WTC11 (cell line): Measurements from ENCODE around the gene TEKTIP1. TPM values are rescaled to one million over a fixed set of nuclear protein-coding genes. Genes with fewer than 3 reads are reported as not detected.

ENCODE experiments used
- ATAC-seq: fragments of 200-7000 bp; cut with Tn5 transposase; 2 replicates; pipeline ENCODE4 v1.10.0; 2021; ENCODE audit warnings: mild to moderate bottlenecking, moderate library complexity
- CTCF ChIA-PET: fragments of 300-600 bp; sonication (Branson Sonifier 250); formaldehyde crosslinking; loops from one replicate; lab custom pipeline; 2021; ENCODE audit warnings: antibody characterized with exemption; lab: Charles Lee
- POLR2A ChIA-PET: fragments of 350-600 bp; sonication (Branson Sonifier 250); formaldehyde crosslinking; loops from one replicate; lab custom pipeline; 2021; ENCODE audit warnings: antibody characterized with exemption; lab: Charles Lee
- DNase-seq: peaks from one replicate; pipeline ENCODE4 v3.0.0; 2021; ENCODE audit warnings: low spot score
- H3K27ac Mint-ChIP-seq: 2 replicates; pipeline ENCODE4 v1.8.0; 2021; ENCODE audit warnings: mixed read lengths
- H3K27me3 Mint-ChIP-seq: 2 replicates; pipeline ENCODE4 v1.8.0; 2021; ENCODE audit warnings: low read depth, mild to moderate bottlenecking, moderate library complexity, mixed read lengths
- H3K36me3 Mint-ChIP-seq: 2 replicates; pipeline ENCODE4 v1.8.0; 2021; ENCODE audit warnings: mixed read lengths
- H3K4me1 Mint-ChIP-seq: 2 replicates; pipeline ENCODE4 v1.8.0; 2022; ENCODE audit warnings: mixed read lengths
- H3K4me3 Mint-ChIP-seq: 2 replicates; pipeline ENCODE4 v1.8.0; 2021; ENCODE audit warnings: mild to moderate bottlenecking, moderate library complexity, mixed read lengths
- H3K9me3 Mint-ChIP-seq: 2 replicates; pipeline ENCODE4 v1.8.0; 2021; ENCODE audit warnings: mixed read lengths
- CREB1 ChIP-seq: sonication (generic); formaldehyde crosslinking; IDR thresholded peaks from 2 replicates; pipeline ENCODE4 v1.8.0; 2023; ENCODE audit warnings: mild to moderate bottlenecking, missing genetic modification reagents
- ESRRA ChIP-seq: sonication (generic); formaldehyde crosslinking; IDR thresholded peaks from 2 replicates; pipeline ENCODE4 v1.8.1; 2022; ENCODE audit warnings: mild to moderate bottlenecking, missing genetic modification reagents, borderline replicate concordance
- FOXK1 ChIP-seq: sonication (generic); formaldehyde crosslinking; IDR thresholded peaks from 2 replicates; pipeline ENCODE4 v1.8.0; 2022; ENCODE audit warnings: mild to moderate bottlenecking, moderate library complexity, missing genetic modification reagents
- FOXP1 ChIP-seq: sonication (generic); formaldehyde crosslinking; IDR thresholded peaks from 2 replicates; pipeline ENCODE4 v1.8.0; 2022; ENCODE audit warnings: missing genetic modification reagents, mild to moderate bottlenecking, moderate library complexity, borderline replicate concordance
- GABPB1 ChIP-seq: sonication (generic); formaldehyde crosslinking; IDR thresholded peaks from 2 replicates; pipeline ENCODE4 v1.8.1; 2023; ENCODE audit warnings: mild to moderate bottlenecking, missing genetic modification reagents
- GTF2I ChIP-seq: fragments of 250-450 bp; sonication (Bioruptor Pico); conservative IDR thresholded peaks from 2 replicates; pipeline ENCODE4 v1.4.0; 2021; ENCODE audit warnings: mild to moderate bottlenecking
- HMGA2 ChIP-seq: fragments of 250-450 bp; sonication (Bioruptor Pico); IDR thresholded peaks from 2 replicates; pipeline ENCODE4 v1.4.0; 2021; ENCODE audit warnings: mild to moderate bottlenecking, moderate library complexity
- NFE2L1 ChIP-seq: sonication (generic); formaldehyde crosslinking; IDR thresholded peaks from 2 replicates; pipeline ENCODE4 v1.8.1; 2023; ENCODE audit warnings: missing genetic modification reagents
- RORB ChIP-seq: fragments of 250-450 bp; sonication (Bioruptor Pico); IDR thresholded peaks from 2 replicates; pipeline ENCODE4 v1.9.0; 2021; ENCODE audit warnings: mild to moderate bottlenecking
- TCF7 ChIP-seq: sonication (generic); formaldehyde crosslinking; IDR thresholded peaks from 2 replicates; pipeline ENCODE4 v1.8.0; 2022; ENCODE audit warnings: mild to moderate bottlenecking, low read depth, missing genetic modification reagents, moderate library complexity
- TEAD1 ChIP-seq: sonication (generic); formaldehyde crosslinking; IDR thresholded peaks from 2 replicates; pipeline ENCODE4 v1.8.0; 2022; ENCODE audit warnings: mild to moderate bottlenecking, missing genetic modification reagents
- TP53 ChIP-seq: sonication (generic); formaldehyde crosslinking; IDR thresholded peaks from 2 replicates; pipeline ENCODE4 v1.8.1; 2023; ENCODE audit warnings: mild to moderate bottlenecking, missing genetic modification reagents
- ZBTB21 ChIP-seq: sonication (generic); formaldehyde crosslinking; IDR thresholded peaks from 2 replicates; pipeline ENCODE4 v1.8.1; 2023; ENCODE audit warnings: mild to moderate bottlenecking, missing genetic modification reagents, borderline replicate concordance
- ZNF232 ChIP-seq: sonication (generic); formaldehyde crosslinking; IDR thresholded peaks from 2 replicates; pipeline ENCODE4 v1.8.0; 2022; ENCODE audit warnings: mild to moderate bottlenecking, missing genetic modification reagents
- ZNF416 ChIP-seq: fragments of 250-450 bp; sonication (Bioruptor Pico); IDR thresholded peaks from 2 replicates; pipeline ENCODE4 v1.9.0; 2021; ENCODE audit warnings: mild to moderate bottlenecking, inconsistent platforms
- total RNA-seq: library from RNA; stranded (reverse); gene quantifications from 3 replicates; pipeline ENCODE4 v1.2.3, GENCODE V29; 2021
- TF ChIP-seq, protein P1 (sequence below): sonication (generic); formaldehyde crosslinking; IDR thresholded peaks from 2 replicates; pipeline ENCODE4 v1.8.1; 2023; ENCODE audit warnings: mild to moderate bottlenecking, missing genetic modification reagents, moderate library complexity
- TF ChIP-seq, protein P2 (sequence below): fragments of 250-450 bp; sonication (Bioruptor Pico); IDR thresholded peaks from 2 replicates; pipeline ENCODE4 v1.9.0; 2021; ENCODE audit warnings: mild to moderate bottlenecking
- TF ChIP-seq, protein P3 (sequence below): sonication (generic); formaldehyde crosslinking; IDR thresholded peaks from 2 replicates; pipeline ENCODE4 v1.8.0; 2022; ENCODE audit warnings: missing genetic modification reagents
- TF ChIP-seq, protein P4 (sequence below): sonication (generic); formaldehyde crosslinking; IDR thresholded peaks from 2 replicates; pipeline ENCODE4 v1.8.1; 2023; ENCODE audit warnings: mild to moderate bottlenecking, missing genetic modification reagents

Gene TEKTIP1
- total RNA-seq, 1 experiment from 2014 or later, result 6.3 TPM

DNA sequence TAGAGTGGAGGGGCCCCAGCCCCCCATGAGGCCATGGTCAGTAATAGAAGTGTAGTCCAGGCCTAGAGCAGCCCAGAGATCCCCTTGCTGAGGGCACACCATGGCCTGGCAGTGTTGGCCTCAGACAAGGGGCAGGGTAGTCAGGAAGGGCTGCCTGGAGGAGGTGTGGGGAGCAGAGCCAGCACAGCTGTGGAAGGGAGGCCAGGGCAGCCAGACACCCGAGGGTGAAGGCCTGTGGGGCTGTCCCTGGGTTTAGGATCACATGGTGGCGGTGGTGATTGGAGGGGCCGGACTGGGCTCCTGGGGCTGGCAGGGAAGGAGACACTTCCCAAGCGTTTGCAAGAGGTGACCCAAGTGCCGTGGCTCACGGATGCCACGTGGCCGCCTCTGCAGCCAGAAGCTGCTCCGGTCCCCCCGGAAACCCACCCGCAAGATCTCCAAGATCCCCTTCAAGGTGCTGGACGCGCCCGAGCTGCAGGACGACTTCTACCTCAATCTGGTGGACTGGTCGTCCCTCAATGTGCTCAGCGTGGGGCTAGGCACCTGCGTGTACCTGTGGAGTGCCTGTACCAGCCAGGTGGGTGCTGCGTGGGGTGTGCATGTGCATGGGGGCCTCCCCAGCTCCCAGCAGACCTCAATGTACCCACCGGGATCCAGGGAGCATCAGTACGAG, 11.6 kb upstream of the TEKTIP1 start:
- H3K27ac Mint-ChIP-seq, result no peak overlapping the region
- no peaks in the 10 kb centered on the region for H3K27me3 Mint-ChIP-seq
- ChIA-PET CTCF (interaction anchor here (0.5 to 2.3 kb wide), 19 partner anchors 11 to 1388 kb away, joined by 3 to 31 read pairs (median 4); partner anchors contain the start of gene TEKTIP1), POLR2A (no interaction called here)
- no peaks in the 10 kb centered on the region for H3K4me1 Mint-ChIP-seq
- ATAC-seq, result no peak
- no peak for DNase-seq
- no peak overlapping the region for H3K4me3 Mint-ChIP-seq
- peaks cover 13% of the 10 kb centered on the region for H3K36me3 Mint-ChIP-seq
- H3K9me3 Mint-ChIP-seq, result no peaks in the 10 kb centered on the region
- TF ChIP-seq, protein P1, sequence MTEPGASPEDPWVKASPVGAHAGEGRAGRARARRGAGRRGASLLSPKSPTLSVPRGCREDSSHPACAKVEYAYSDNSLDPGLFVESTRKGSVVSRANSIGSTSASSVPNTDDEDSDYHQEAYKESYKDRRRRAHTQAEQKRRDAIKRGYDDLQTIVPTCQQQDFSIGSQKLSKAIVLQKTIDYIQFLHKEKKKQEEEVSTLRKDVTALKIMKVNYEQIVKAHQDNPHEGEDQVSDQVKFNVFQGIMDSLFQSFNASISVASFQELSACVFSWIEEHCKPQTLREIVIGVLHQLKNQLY (CRISPR knock-in tag), result no peak
- no peak for TF ChIP-seq TEAD1 (CRISPR knock-in tag)
- TF ChIP-seq, protein P2, sequence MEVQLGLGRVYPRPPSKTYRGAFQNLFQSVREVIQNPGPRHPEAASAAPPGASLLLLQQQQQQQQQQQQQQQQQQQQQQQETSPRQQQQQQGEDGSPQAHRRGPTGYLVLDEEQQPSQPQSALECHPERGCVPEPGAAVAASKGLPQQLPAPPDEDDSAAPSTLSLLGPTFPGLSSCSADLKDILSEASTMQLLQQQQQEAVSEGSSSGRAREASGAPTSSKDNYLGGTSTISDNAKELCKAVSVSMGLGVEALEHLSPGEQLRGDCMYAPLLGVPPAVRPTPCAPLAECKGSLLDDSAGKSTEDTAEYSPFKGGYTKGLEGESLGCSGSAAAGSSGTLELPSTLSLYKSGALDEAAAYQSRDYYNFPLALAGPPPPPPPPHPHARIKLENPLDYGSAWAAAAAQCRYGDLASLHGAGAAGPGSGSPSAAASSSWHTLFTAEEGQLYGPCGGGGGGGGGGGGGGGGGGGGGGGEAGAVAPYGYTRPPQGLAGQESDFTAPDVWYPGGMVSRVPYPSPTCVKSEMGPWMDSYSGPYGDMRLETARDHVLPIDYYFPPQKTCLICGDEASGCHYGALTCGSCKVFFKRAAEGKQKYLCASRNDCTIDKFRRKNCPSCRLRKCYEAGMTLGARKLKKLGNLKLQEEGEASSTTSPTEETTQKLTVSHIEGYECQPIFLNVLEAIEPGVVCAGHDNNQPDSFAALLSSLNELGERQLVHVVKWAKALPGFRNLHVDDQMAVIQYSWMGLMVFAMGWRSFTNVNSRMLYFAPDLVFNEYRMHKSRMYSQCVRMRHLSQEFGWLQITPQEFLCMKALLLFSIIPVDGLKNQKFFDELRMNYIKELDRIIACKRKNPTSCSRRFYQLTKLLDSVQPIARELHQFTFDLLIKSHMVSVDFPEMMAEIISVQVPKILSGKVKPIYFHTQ (CRISPR knock-in tag), result no peak
- TF ChIP-seq TCF7 (CRISPR knock-in tag), result no peak
- TF ChIP-seq ZNF232 (CRISPR knock-in tag), result no peak
- TF ChIP-seq ESRRA (CRISPR knock-in tag), result no peak
- TF ChIP-seq CREB1 (CRISPR knock-in tag), result no peak
- TF ChIP-seq ZBTB21 (CRISPR knock-in tag), result no peak
- no peak for TF ChIP-seq FOXK1 (CRISPR knock-in tag)
- no peak for TF ChIP-seq FOXP1 (CRISPR knock-in tag)
- TF ChIP-seq GTF2I (CRISPR knock-in tag), result no peak
- TF ChIP-seq, protein P3, sequence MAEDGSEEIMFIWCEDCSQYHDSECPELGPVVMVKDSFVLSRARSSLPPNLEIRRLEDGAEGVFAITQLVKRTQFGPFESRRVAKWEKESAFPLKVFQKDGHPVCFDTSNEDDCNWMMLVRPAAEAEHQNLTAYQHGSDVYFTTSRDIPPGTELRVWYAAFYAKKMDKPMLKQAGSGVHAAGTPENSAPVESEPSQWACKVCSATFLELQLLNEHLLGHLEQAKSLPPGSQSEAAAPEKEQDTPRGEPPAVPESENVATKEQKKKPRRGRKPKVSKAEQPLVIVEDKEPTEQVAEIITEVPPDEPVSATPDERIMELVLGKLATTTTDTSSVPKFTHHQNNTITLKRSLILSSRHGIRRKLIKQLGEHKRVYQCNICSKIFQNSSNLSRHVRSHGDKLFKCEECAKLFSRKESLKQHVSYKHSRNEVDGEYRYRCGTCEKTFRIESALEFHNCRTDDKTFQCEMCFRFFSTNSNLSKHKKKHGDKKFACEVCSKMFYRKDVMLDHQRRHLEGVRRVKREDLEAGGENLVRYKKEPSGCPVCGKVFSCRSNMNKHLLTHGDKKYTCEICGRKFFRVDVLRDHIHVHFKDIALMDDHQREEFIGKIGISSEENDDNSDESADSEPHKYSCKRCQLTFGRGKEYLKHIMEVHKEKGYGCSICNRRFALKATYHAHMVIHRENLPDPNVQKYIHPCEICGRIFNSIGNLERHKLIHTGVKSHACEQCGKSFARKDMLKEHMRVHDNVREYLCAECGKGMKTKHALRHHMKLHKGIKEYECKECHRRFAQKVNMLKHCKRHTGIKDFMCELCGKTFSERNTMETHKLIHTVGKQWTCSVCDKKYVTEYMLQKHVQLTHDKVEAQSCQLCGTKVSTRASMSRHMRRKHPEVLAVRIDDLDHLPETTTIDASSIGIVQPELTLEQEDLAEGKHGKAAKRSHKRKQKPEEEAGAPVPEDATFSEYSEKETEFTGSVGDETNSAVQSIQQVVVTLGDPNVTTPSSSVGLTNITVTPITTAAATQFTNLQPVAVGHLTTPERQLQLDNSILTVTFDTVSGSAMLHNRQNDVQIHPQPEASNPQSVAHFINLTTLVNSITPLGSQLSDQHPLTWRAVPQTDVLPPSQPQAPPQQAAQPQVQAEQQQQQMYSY (CRISPR knock-in tag), result no peak
- TF ChIP-seq RORB (CRISPR knock-in tag), result no peak
- TF ChIP-seq NFE2L1 (CRISPR knock-in tag), result no peak
- TF ChIP-seq TP53 (CRISPR knock-in tag), result no peak
- TF ChIP-seq, protein P4, sequence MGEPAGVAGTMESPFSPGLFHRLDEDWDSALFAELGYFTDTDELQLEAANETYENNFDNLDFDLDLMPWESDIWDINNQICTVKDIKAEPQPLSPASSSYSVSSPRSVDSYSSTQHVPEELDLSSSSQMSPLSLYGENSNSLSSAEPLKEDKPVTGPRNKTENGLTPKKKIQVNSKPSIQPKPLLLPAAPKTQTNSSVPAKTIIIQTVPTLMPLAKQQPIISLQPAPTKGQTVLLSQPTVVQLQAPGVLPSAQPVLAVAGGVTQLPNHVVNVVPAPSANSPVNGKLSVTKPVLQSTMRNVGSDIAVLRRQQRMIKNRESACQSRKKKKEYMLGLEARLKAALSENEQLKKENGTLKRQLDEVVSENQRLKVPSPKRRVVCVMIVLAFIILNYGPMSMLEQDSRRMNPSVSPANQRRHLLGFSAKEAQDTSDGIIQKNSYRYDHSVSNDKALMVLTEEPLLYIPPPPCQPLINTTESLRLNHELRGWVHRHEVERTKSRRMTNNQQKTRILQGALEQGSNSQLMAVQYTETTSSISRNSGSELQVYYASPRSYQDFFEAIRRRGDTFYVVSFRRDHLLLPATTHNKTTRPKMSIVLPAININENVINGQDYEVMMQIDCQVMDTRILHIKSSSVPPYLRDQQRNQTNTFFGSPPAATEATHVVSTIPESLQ (CRISPR knock-in tag), result no peak
- TF ChIP-seq HMGA2 (CRISPR knock-in tag), result no peak
- TF ChIP-seq GABPB1 (CRISPR knock-in tag), result no peak
- TF ChIP-seq ZNF416, result no peak
